HepG2 (cell line): ENCODE measurements around the gene NSMF. TPM values are rescaled to one million over a fixed set of nuclear protein-coding genes. Genes with fewer than 3 reads are reported as not detected.
A peak's percentile ranks its signal among the peaks of the same experiment; 100 is the strongest.

Experiments
- ATAC-seq: fragments of 200-7000 bp; cut with Tn5 transposase; 3 replicates; pipeline ENCODE4 v1.9.1; 2020; ENCODE audit warnings: mild to moderate bottlenecking, moderate library complexity
- BruUV-seq: library from RNA; stranded (reverse); fragments of 400-500 nt; replicated peaks from 2 replicates; lab custom pipeline; 2021; lab: Mats Ljungman, UMichigan
- CTCF ChIA-PET: fragments of 300-600 bp; formaldehyde crosslinking; extraction: SDS; loops from one replicate; lab custom pipeline; 2021; ENCODE audit warnings: low total read pairs, inconsistent platforms, low intra/inter-chr PET ratio; lab: Yijun Ruan, JAX
- POLR2A ChIA-PET: fragments of 350-600 bp; sonication (Branson Sonifier 250); formaldehyde crosslinking; loops from one replicate; lab custom pipeline; 2020; ENCODE audit warnings: antibody characterized with exemption, inconsistent platforms; lab: Yijun Ruan, JAX
- DNase-seq: peaks from one replicate; pipeline ENCODE4 v3.0.0-alpha.2; 2015; ENCODE audit warnings: low spot score
- FAIRE-seq: peaks from 3 replicates; lab custom pipeline; 2011; peaks lifted over from hg19 to GRCh38; lab: Jason Lieb, UNC
- H2AFZ ChIP-seq: one replicate; pipeline ENCODE4 v1.6.1; 2011; ENCODE audit warnings: low read length, inconsistent platforms
- H3K27ac ChIP-seq: fragments of 300-600 bp; 3 replicates; pipeline ENCODE4 v1.8.0; 2011; ENCODE audit warnings: mixed run types, mild to moderate bottlenecking, mixed read lengths, low read length, inconsistent platforms; ENCODE audit not compliant: insufficient read depth; ENCODE audit errors: extremely low read length
- H3K27me3 ChIP-seq, 2 experiments: fragments of 200-600 bp in 1 of 2; 2 replicates in 1 of 2; 3 replicates in 1 of 2; pipeline versions ENCODE4 v1.6.0 to v1.8.0; 2011; ENCODE audit warnings: low read length in 2 of 2, mild to moderate bottlenecking in 2 of 2, moderate library complexity in 2 of 2, inconsistent platforms in 1 of 2; ENCODE audit not compliant: insufficient read depth in 2 of 2, control insufficient read depth in 1 of 2
- H3K36me3 ChIP-seq, 2 experiments: fragments of 200-600 bp in 1 of 2; replicated peaks in 1 of 2; 2 replicates in 1 of 2; 3 replicates in 1 of 2; pipeline versions ENCODE4 v1.5.1 to v1.8.0; 2011; ENCODE audit warnings: low read length in 2 of 2, inconsistent platforms in 1 of 2; ENCODE audit not compliant: insufficient read depth in 2 of 2, control insufficient read depth in 1 of 2
- H3K4me1 ChIP-seq: 2 replicates; pipeline ENCODE4 v1.5.1; 2012; ENCODE audit warnings: low read length, inconsistent platforms; ENCODE audit not compliant: insufficient read depth
- H3K4me2 ChIP-seq: 2 replicates; pipeline ENCODE4 v1.6.0; 2011; ENCODE audit warnings: low read depth, low read length, inconsistent platforms
- H3K4me3 ChIP-seq, 3 experiments: fragments of 200-600 bp in 1 of 3; sonication (generic), shearing (Covaris generic) in 1 of 3; replicated peaks in 1 of 3; 2 replicates each; pipeline ENCODE4 v1.5.1; 2011 to 2016; ENCODE audit warnings: low read length in 3 of 3, inconsistent platforms in 2 of 3, low read depth in 2 of 3, mild to moderate bottlenecking in 2 of 3, control low read depth in 1 of 3, mixed read lengths in 1 of 3; ENCODE audit not compliant: insufficient read depth in 1 of 3
- H3K79me2 ChIP-seq: one replicate; pipeline ENCODE4 v1.6.1; 2011; ENCODE audit warnings: low read length, inconsistent platforms; ENCODE audit not compliant: insufficient read depth
- H3K9ac ChIP-seq: 2 replicates; pipeline ENCODE4 v1.6.0; 2011; ENCODE audit warnings: mild to moderate bottlenecking, low read depth, low read length, inconsistent platforms; ENCODE audit not compliant: insufficient read depth
- H3K9me3 ChIP-seq: 2 replicates; pipeline ENCODE4 v1.5.1; 2012; ENCODE audit warnings: mild to moderate bottlenecking, low read length
- H4K20me1 ChIP-seq: 2 replicates; pipeline ENCODE4 v1.6.0; 2011; ENCODE audit warnings: inconsistent platforms, mild to moderate bottlenecking, low read length, moderate library complexity; ENCODE audit not compliant: insufficient read depth
- CTCF ChIP-seq: sonication (generic); formaldehyde crosslinking; IDR thresholded peaks from 2 replicates; pipeline ENCODE4 v1.5.0; 2020; ENCODE audit warnings: mild to moderate bottlenecking, missing genetic modification reagents, moderate library complexity
- ZNF143 ChIP-seq: sonication (generic); formaldehyde crosslinking; IDR thresholded peaks from 2 replicates; pipeline ENCODE4 v1.4.0; 2020; ENCODE audit warnings: missing genetic modification reagents
- ZNF687 ChIP-seq: sonication (generic); formaldehyde crosslinking; IDR thresholded peaks from 2 replicates; pipeline ENCODE4 v1.5.1; 2020; ENCODE audit warnings: mild to moderate bottlenecking, missing genetic modification reagents, moderate library complexity
- ZNF747 ChIP-seq: sonication (generic); formaldehyde crosslinking; IDR thresholded peaks from 2 replicates; pipeline ENCODE4 v1.8.1; 2023; ENCODE audit warnings: missing genetic modification reagents, mild to moderate bottlenecking, borderline replicate concordance
- WGBS: methylation state at CpG from one replicate; pipeline ENCODE4 v1.1.6; 2017; ENCODE audit warnings: low lambda C conversion rate; 5-methylcytosine and 5-hydroxymethylcytosine counted together
- in situ Hi-C: cut with HindIII; loops from 2 replicates; pipeline ENCODE4 v1.10.0; 2017; ENCODE audit warnings: low pct_unique_long_range_greater_than_20kb; ENCODE audit not compliant: extremely low pct_ligation_motif_present
- intact Hi-C: fragments of 100-400 bp; cut with micrococcal nuclease; formaldehyde crosslinking; loops from one replicate; pipeline ENCODE4 v1.10.0; 2022; ENCODE audit not compliant: unreplicated experiment
- polyA plus RNA-seq, 8 experiments: library from polyadenylated mRNA; depleted of rRNA in 3 of 8; stranded (reverse) in 7 of 8; unstranded in 1 of 8; fragments of >200 nt; fragmentation: Illumina TruSeq in 4 of 8; extraction: Trizol in 4 of 8; gene quantifications; 2 replicates each; pipeline versions ENCODE4 v1.2.1 to v1.2.3, GENCODE V29; 2011 to 2016; ENCODE audit warnings: low read depth in 4 of 8, missing spikeins in 1 of 8, mixed read lengths in 1 of 8; ENCODE audit not compliant: insufficient read depth in 1 of 8
- total RNA-seq, 5 experiments: library from RNA; depleted of rRNA; stranded (reverse); fragments of >200 nt; fragmentation: Illumina TruSeq; extraction: Trizol; gene quantifications; 2 replicates each; pipeline ENCODE4 v1.2.3, GENCODE V29; 2016; ENCODE audit warnings: low read depth in 1 of 5
- TF ChIP-seq, protein P1 (sequence below): IDR thresholded peaks from 2 replicates; pipeline ENCODE4 v1.6.1; 2016; ENCODE audit warnings: missing compliant biosample characterization, missing genetic modification reagents, borderline replicate concordance

NSMF gene
- total and polyA plus RNA-seq, 2 of the 13 experiments (the other 11 are each of a cell fraction or from before 2014, with no cell fraction given): 44.3 to 183 TPM

- TF ChIP-seq ZNF687 (CRISPR knock-in tag): no peak
- TF ChIP-seq, protein P1, sequence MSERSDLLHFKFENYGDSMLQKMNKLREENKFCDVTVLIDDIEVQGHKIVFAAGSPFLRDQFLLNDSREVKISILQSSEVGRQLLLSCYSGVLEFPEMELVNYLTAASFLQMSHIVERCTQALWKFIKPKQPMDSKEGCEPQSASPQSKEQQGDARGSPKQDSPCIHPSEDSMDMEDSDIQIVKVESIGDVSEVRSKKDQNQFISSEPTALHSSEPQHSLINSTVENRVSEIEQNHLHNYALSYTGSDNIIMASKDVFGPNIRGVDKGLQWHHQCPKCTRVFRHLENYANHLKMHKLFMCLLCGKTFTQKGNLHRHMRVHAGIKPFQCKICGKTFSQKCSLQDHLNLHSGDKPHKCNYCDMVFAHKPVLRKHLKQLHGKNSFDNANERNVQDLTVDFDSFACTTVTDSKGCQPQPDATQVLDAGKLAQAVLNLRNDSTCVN (CRISPR knock-in tag): no peak
- no peak for TF ChIP-seq ZNF143 (CRISPR knock-in tag)
Observed at GRCh38 chr9:137498720-137499150, 39.6 kb upstream of the NSMF start (continued).

DNA sequence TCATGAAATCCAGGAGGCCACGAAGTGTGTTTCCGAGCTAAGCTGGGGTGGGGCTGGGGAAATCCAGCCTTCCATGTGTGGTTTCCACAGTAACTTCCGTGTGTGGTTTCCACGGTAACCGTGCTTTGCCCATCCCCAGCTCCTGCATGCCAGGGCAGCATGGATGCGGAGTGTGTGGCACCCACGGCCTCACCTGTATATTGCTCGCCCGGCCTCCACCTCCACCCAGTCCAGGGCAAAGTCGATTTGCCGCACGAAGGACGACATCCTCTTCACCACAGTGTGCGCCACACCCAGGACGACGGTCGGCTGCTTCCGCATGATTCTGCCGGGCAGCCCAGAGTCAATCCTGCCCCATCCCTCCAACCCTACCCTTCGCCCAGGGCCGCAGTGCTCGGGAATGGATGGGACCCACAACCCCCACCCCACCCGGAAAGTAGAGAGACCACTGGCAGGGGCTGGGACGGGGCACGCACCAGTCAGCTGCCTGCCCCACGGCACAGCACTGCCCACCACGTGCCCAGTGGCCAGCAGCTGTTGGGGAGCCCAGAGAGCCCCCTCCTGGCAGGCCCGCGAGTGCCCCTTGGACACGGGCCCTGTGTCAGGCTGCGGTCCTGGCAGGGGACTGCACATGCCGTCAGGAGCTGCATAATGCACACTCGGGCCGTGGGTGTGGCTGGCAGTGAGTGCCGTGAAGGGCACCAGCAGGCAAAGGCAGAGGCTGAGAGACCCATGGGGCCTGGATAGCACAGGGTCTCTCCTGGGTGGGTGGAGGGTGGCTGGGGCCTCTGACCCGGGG, 39.0 kb upstream of the NSMF start:
- H3K27ac ChIP-seq: no peak overlapping the region
- ATAC-seq (no peak; the same call in 2 of the 3 replicates), DNase-seq (no peak), FAIRE-seq (no peak)
- BruUV-seq: no TSS peak
- POLR2A ChIA-PET: no interaction called here
- H3K36me3 ChIP-seq: no peaks in the 10 kb centered on the region
- no peaks in the 10 kb centered on the region for H4K20me1 ChIP-seq
- CTCF ChIA-PET: no interaction called here
- H2AFZ ChIP-seq: no peak overlapping the region
- TF ChIP-seq ZNF747 (CRISPR knock-in tag) (no peak), CTCF (CRISPR knock-in tag) (peak; percentile 24; the same call in 1 of the 2 replicates)
- H3K9ac ChIP-seq: no peak overlapping the region
- H3K4me1 ChIP-seq: no peaks in the 10 kb centered on the region
- H3K9me3 ChIP-seq: no peaks in the 10 kb centered on the region
- no peak overlapping the region for H3K4me2 ChIP-seq
- in situ Hi-C loops (no loop called here), intact Hi-C loops (no loop called here)
- no peaks in the 10 kb centered on the region for H3K79me2 ChIP-seq
- H3K27me3 ChIP-seq: peaks cover 4 to 15% of the 10 kb centered on the region in 2 experiments; a peak in 2 of 5 replicates
- 51% methylated on average over 19 of the region's 36 CpGs for WGBS
- no peak overlapping the region for H3K4me3 ChIP-seq
